Epithelial cell of esophagus (primary cell): ENCODE measurements around the gene SLC16A11.

Source experiments
- DNase-seq: peaks from one replicate; pipeline ENCODE4 v3.0.0; 2010; ENCODE audit warnings: low read depth
- H3K4me3 ChIP-seq: 2 replicates; pipeline ENCODE4 v1.5.1; 2011; ENCODE audit warnings: mild to moderate bottlenecking, low read length, control low read depth
- TF ChIP-seq, protein P1 (sequence below): IDR thresholded peaks from 2 replicates; pipeline ENCODE4 v1.5.1; 2011; ENCODE audit warnings: low read depth, mild to moderate bottlenecking, low read length, control low read depth, inconsistent platforms; ENCODE audit not compliant: insufficient read depth; ENCODE audit errors: missing control alignments

Gene SLC16A11

DNA sequence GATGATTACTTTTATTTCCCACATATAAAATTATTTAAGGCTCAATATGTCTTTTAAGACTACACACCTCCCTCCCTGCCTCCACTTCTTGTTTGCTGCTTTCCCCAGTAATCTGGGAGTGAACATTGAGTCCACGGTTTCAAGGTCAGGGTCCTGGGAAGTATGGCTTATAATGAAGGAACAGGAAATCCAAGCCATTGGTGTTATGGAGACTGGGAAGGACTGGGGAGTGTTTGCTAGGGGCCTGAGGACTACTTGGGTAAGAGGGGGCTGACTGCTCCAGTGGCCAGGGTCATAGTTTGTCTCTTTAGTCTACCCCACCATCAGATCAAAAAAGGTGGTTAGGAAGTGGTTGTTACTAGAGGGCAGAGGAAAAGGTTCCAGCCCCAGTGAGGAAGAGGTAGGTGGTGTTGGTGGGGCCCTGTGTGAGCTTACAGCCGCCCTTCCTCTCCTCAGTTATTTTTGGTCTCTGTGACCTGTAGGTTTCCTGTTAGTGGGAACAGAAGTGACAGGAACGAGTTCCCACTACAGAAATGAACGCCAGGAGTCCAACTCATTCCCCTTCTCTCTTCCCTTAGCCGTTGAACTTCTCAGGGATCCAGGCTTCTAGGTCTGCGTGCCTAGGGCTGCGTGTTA is 8.8 kb downstream of the SLC16A11 start:
- DNase-seq, result no peak
- TF ChIP-seq, protein P1, sequence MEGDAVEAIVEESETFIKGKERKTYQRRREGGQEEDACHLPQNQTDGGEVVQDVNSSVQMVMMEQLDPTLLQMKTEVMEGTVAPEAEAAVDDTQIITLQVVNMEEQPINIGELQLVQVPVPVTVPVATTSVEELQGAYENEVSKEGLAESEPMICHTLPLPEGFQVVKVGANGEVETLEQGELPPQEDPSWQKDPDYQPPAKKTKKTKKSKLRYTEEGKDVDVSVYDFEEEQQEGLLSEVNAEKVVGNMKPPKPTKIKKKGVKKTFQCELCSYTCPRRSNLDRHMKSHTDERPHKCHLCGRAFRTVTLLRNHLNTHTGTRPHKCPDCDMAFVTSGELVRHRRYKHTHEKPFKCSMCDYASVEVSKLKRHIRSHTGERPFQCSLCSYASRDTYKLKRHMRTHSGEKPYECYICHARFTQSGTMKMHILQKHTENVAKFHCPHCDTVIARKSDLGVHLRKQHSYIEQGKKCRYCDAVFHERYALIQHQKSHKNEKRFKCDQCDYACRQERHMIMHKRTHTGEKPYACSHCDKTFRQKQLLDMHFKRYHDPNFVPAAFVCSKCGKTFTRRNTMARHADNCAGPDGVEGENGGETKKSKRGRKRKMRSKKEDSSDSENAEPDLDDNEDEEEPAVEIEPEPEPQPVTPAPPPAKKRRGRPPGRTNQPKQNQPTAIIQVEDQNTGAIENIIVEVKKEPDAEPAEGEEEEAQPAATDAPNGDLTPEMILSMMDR, result no peak
- peak overlapping the region; percentile 65 for H3K4me3 ChIP-seq

- TF ChIP-seq, protein P1, result no peak
- H3K4me3 ChIP-seq, result no peak overlapping the region
- DNase-seq, result no peak
These were observed 14.2 kb downstream of the SLC16A11 start for GRCh38 chr17:7029659-7030058.

GRCh38 chr17:7029096-7029495 is 14.8 kb downstream of the SLC16A11 start:
- no peak for DNase-seq
- no peak overlapping the region for H3K4me3 ChIP-seq
- TF ChIP-seq, protein P1, result no peak

GRCh38 chr17:7027335-7027734 is 16.6 kb downstream of the SLC16A11 start:
- TF ChIP-seq, protein P1, result no peak
- DNase-seq, result no peak
- H3K4me3 ChIP-seq, result no peak overlapping the region

DNA sequence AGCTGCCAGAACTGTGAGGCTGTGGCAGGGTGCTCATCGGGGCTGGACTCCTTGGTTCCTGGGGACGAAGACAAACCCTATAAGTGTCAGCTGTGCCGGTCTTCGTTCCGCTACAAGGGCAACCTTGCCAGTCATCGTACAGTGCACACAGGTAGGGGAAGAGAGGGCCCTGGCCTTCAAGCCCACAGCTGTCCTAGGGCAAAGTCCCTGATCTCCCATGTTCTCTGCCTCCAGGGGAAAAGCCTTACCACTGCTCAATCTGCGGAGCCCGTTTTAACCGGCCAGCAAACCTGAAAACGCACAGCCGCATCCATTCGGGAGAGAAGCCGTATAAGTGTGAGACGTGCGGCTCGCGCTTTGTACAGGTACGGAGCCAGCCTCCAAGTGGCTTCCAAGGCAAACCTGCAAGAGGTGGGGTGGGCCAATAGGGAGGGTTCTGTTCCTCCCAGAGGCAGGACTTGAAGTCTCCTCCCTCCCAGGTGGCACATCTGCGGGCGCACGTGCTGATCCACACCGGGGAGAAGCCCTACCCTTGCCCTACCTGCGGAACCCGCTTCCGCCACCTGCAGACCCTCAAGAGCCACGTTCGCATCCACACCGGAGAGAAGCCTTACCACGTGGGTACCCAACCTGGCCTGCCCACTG is 17.3 kb downstream of the SLC16A11 start:
- TF ChIP-seq, protein P1, result no peak
- DNase-seq, result no peak
- H3K4me3 ChIP-seq, result no peak overlapping the region

DNA sequence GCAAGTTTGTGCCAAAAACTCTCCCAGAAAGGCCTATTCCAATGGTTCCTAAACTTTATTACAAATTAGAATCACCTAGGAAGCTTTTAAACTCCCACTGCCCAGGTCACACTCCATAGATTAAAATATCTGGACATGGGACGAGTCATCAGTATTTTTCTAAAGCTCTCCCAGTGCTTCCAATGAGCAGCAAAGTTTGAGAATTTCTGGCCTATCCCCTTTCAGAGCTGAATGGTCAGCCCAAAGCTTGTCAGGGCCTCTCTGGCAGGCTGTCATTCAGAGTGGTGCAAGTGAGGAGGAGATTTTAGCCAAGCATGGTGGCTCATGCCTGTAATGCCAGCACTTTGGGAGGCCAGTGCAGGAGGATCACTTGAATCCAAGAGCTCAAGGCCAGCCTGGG is 18.6 kb downstream of the SLC16A11 start:
- TF ChIP-seq, protein P1, result no peak
- no peak for DNase-seq
- no peak overlapping the region for H3K4me3 ChIP-seq

DNA sequence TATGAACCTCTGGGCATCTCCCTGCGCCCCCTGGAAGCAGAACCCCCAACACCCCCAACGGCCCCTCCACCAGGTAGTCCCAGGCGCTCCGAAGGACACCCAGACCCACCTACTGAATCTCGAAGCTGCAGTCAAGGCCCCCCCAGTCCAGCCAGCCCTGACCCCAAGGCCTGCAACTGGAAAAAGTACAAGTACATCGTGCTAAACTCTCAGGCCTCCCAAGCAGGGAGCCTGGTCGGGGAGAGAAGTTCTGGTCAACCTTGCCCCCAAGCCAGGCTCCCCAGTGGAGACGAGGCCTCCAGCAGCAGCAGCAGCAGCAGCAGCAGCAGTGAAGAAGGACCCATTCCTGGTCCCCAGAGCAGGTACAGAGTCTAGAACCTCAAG is 19.5 kb downstream of the SLC16A11 start:
- H3K4me3 ChIP-seq, result no peak overlapping the region
- TF ChIP-seq, protein P1, result no peak
- no peak for DNase-seq
